Activated CD4-positive, alpha-beta T cell treated with anti-CD3 and anti-CD28 coated beads, Interleukin-2, amount 50 U/mL, for 1 hour (primary cell): ENCODE data around the gene RGMA.

Experiments
- DNase-seq: peaks from one replicate; pipeline ENCODE4 v3.0.0-alpha.2; 2020

Gene RGMA

GRCh38 chr15:93001156-93001555 lies 87.9 kb downstream of the RGMA start:
- no peak for DNase-seq

GRCh38 chr15:92997821-92998220 lies 91.2 kb downstream of the RGMA start:
- no peak for DNase-seq

GRCh38 chr15:92992720-92993119 lies 96.3 kb downstream of the RGMA start:
- no peak for DNase-seq

GRCh38 chr15:92990031-92990430 lies 99.0 kb downstream of the RGMA start:
- DNase-seq, result no peak

- no peak for DNase-seq
Observed at GRCh38 chr15:92989470-92989869, 99.5 kb downstream of the RGMA start.
